Body of pancreas (tissue), 4 donors: ENCODE results near the gene SMPD3. TPM values are rescaled to one million over a fixed set of nuclear protein-coding genes. Genes with fewer than 3 reads are reported as not detected.
A peak's percentile ranks its signal among the peaks of the same experiment; 100 is the strongest.

Experiments used
- ATAC-seq: fragments of 150-250 bp; one replicate; pipeline ENCODE4 v1.9.1; 2016
- DNase-seq, 4 donors: peaks; one replicate each; pipeline ENCODE4 v3.0.0-alpha.2; 2019
- H3K27ac ChIP-seq, 4 donors: fragments of 200-600 bp; sonication (generic); 1 replicate in 3 of 4; 2 replicates in 1 of 4; pipeline versions ENCODE4 v1.5.1 to v1.6.1; 2016 to 2019; ENCODE audit warnings: mild to moderate bottlenecking in 1 of 4, mixed read lengths in 1 of 4, moderate library complexity in 1 of 4
- H3K27me3 ChIP-seq, 2 donors: fragments of 200-600 bp; sonication (generic); one replicate each; pipeline ENCODE4 v1.6.0; 2016; ENCODE audit warnings: mild to moderate bottlenecking in 1 of 2
- H3K36me3 ChIP-seq, 2 donors: fragments of 200-600 bp; sonication (generic); replicated peaks in 1 of 2; 2 replicates each; pipeline ENCODE4 v1.5.1; 2016; ENCODE audit warnings: low read depth in 2 of 2; ENCODE audit not compliant: insufficient read depth in 1 of 2
- H3K4me1 ChIP-seq: fragments of 200-600 bp; sonication (generic); one replicate; pipeline ENCODE4 v1.6.0; 2016
- H3K4me3 ChIP-seq, 2 donors: fragments of 200-600 bp; sonication (generic); 1 replicate in 1 of 2; 2 replicates in 1 of 2; pipeline ENCODE4 v1.5.1; 2016 to 2019
- H3K9me3 ChIP-seq, 3 donors: fragments of 200-600 bp; sonication (generic); 1 replicate in 2 of 3; 2 replicates in 1 of 3; pipeline ENCODE4 v1.5.1; 2016
- CTCF ChIP-seq, 7 experiments: fragments of 450-650 bp in 4 of 7; fragments of 200-600 bp in 3 of 7; sonication (generic) in 3 of 7; IDR thresholded peaks; one replicate each; pipeline ENCODE4 v1.5.1; 2016 to 2019; ENCODE audit warnings: antibody characterized with exemption in 7 of 7
- POLR2A ChIP-seq, 3 donors: fragments of 450-650 bp; IDR thresholded peaks; one replicate each; pipeline ENCODE4 v1.6.1; 2016; ENCODE audit warnings: antibody characterized with exemption in 3 of 3, mild to moderate bottlenecking in 2 of 3
- WGBS, 2 donors: methylation state at CpG; one replicate each; pipeline ENCODE4 v1.1.5; 2017; 5-methylcytosine and 5-hydroxymethylcytosine counted together
- intact Hi-C: fragments of 100-400 bp; cut with DNase I; formaldehyde crosslinking; loops from one replicate; pipeline ENCODE4 v1.15.1; 2023
- total RNA-seq, 2 donors: library from RNA; depleted of rRNA; stranded (reverse); fragments of >200 nt; gene quantifications; one replicate each; pipeline ENCODE4 v1.1.0, GENCODE V29; 2016

The SMPD3 gene
- total RNA-seq, 2 donors from 2014 or later = 1.3 to 4.6 TPM

- intact Hi-C loops = no loop called here
- ATAC-seq = no peak
- Histone ChIP-seq H3K27ac (no peak overlapping the region), H3K36me3 (no peaks in the 10 kb centered on the region), H3K4me3 (no peak overlapping the region), H3K27me3 (no peaks in the 10 kb centered on the region), H3K4me1 (peaks cover 14% of the 10 kb centered on the region), H3K9me3 (no peaks in the 10 kb centered on the region)
- no peak for DNase-seq
- TF ChIP-seq CTCF (IDR thresholded peaks at IDR 0.05) (no peak), POLR2A (IDR thresholded peaks at IDR 0.05) (no peak)
- 77 to 86% methylated on average over 4 of the region's 4 CpGs for WGBS, 2 donors
These were observed 25.8 kb downstream of the SMPD3 start for GRCh38 chr16:68422396-68422960.

DNA sequence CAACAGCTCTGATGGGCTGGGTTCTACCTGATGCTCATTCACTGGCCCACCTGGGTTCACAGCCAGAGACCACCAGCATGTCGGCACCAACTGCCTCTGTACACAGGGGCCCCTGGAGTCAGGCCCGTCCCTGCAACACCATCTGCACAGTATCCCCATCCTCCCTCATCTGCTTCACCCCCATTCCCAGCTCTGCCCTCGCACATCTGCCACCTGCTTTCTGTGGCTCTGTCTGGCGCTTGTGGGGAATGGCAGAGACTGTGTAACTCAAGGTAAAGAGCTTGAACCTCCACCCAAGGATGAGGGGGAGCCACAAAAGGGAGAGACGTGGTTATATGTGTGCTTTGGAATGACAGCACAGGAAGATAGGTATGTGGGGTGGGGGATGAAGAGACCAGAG is 27.2 kb downstream of the SMPD3 start:
- Histone ChIP-seq H3K27me3 (no peaks in the 10 kb centered on the region), H3K27ac (no peak overlapping the region), H3K4me3 (no peak overlapping the region), H3K36me3 (no peaks in the 10 kb centered on the region), H3K4me1 (peaks cover 28% of the 10 kb centered on the region), H3K9me3 (no peaks in the 10 kb centered on the region)
- ATAC-seq (no peak), DNase-seq (no peak)
- 84 to 88% methylated on average over 5 of the region's 5 CpGs for WGBS, 2 donors
- TF ChIP-seq POLR2A (IDR thresholded peaks at IDR 0.05) (no peak), CTCF (IDR thresholded peaks at IDR 0.05) (no peak)
- intact Hi-C loops = no loop called here

DNA sequence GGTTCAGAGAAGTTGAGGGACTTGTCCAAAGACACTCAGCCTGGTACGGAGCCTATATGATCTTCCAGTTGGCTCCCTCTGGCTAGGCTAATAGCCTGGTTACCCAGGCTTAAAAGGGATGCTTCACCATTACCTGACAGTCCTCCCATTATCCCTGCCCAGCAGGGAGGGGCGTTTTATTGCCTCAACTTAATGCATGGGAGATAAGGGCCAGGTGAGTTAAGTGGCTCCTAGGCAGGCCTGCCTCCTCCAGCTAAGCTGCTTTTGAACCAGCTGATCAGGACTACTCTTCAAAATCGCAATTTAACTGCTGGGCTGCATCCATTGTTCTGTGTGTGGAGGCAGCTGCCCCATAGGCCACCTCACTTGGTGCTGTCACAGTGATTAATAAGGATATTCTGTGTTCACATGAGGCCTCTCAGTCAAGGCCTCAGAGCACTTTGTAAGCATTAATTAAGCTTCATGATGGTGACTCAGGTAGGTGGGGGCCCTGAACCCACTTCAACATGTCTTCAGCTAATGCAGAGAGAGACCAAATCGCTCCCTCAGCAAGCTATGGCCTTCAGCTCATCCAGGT is 27.9 kb downstream of the SMPD3 start:
- TF ChIP-seq POLR2A (IDR thresholded peaks at IDR 0.05) = no peak
- 79 to 94% methylated on average over 3 to 4 of the region's 4 CpGs for WGBS, 2 donors
- no peaks in the 10 kb centered on the region for H3K9me3 ChIP-seq
- no peak overlapping the region for H3K4me3 ChIP-seq
- H3K27me3 ChIP-seq = no peaks in the 10 kb centered on the region
- DNase-seq (no peak), ATAC-seq (no peak)
- H3K4me1 ChIP-seq = peaks cover 34% of the 10 kb centered on the region
- intact Hi-C loops = no loop called here
- H3K36me3 ChIP-seq = no peaks in the 10 kb centered on the region
- H3K27ac ChIP-seq = no peak overlapping the region

- 13 to 20% methylated on average over 11 of the region's 11 CpGs for WGBS, 2 donors
- intact Hi-C loops = no loop called here
- Histone ChIP-seq H3K27me3 (no peaks in the 10 kb centered on the region), H3K9me3 (no peaks in the 10 kb centered on the region), H3K4me3 (no peak overlapping the region), H3K4me1 (peaks cover 59% of the 10 kb centered on the region), H3K27ac (peak overlapping the region; percentile 89 to 96 (median 96)), H3K36me3 (no peaks in the 10 kb centered on the region)
- no peak for TF ChIP-seq CTCF (IDR thresholded peaks at IDR 0.05)
- TF ChIP-seq POLR2A (IDR thresholded peaks at IDR 0.05) = no peak
- DNase-seq = peak; percentile 78 to 90 (median 84)
- ATAC-seq = peak; percentile 36
These were observed 30.5 kb downstream of the SMPD3 start for GRCh38 chr16:68417711-68418301.

- peak overlapping the region; percentile 89 to 96 (median 96) for H3K27ac ChIP-seq
- intact Hi-C loops = no loop called here
- H3K4me1 ChIP-seq = peaks cover 59% of the 10 kb centered on the region
- TF ChIP-seq POLR2A (IDR thresholded peaks at IDR 0.05) = peak in 2 of 3 donors; percentile 62 to 70
- peak in 3 of 7 experiments; percentile 10 to 11 (median 10) for TF ChIP-seq CTCF (IDR thresholded peaks at IDR 0.05)
- H3K27me3 ChIP-seq = no peaks in the 10 kb centered on the region
- no peak overlapping the region for H3K4me3 ChIP-seq
- H3K36me3 ChIP-seq = no peaks in the 10 kb centered on the region
- H3K9me3 ChIP-seq = no peaks in the 10 kb centered on the region
- peak; percentile 67 to 93 (median 78) for DNase-seq
- ATAC-seq = peak; percentile 93
- WGBS, 2 donors = 14 to 15% methylated on average over 13 to 15 of the region's 15 CpGs
These were observed 32.0 kb downstream of the SMPD3 start for GRCh38 chr16:68416057-68417046.
